SJCRH30 (cell line): ENCODE results near the gene SYNDIG1. TPM values are rescaled to one million over a fixed set of nuclear protein-coding genes. Genes with fewer than 3 reads are reported as not detected.
A peak's percentile ranks its signal among the peaks of the same experiment; 100 is the strongest.

Source experiments
- DNase-seq, 2 experiments: peaks; one replicate each; pipeline ENCODE4 v3.0.0-alpha.2; 2015 to 2020
- H3K27ac ChIP-seq: fragments of 250-450 bp; sonication (Bioruptor Pico); 2 replicates; pipeline ENCODE4 v1.5.1; 2020; ENCODE audit warnings: mild to moderate bottlenecking, moderate library complexity
- H3K27me3 ChIP-seq: fragments of 250-450 bp; sonication (Bioruptor Pico); 2 replicates; pipeline ENCODE4 v1.5.1; 2020; ENCODE audit warnings: mild to moderate bottlenecking, moderate library complexity
- H3K36me3 ChIP-seq: fragments of 250-450 bp; sonication (Bioruptor Pico); 2 replicates; pipeline ENCODE4 v1.5.1; 2020; ENCODE audit warnings: mild to moderate bottlenecking, moderate library complexity
- H3K4me1 ChIP-seq: fragments of 250-450 bp; sonication (Bioruptor Pico); 2 replicates; pipeline ENCODE4 v1.5.1; 2020; ENCODE audit warnings: mild to moderate bottlenecking, moderate library complexity
- H3K4me3 ChIP-seq: fragments of 250-450 bp; sonication (Bioruptor Pico); 2 replicates; pipeline ENCODE4 v1.5.1; 2020; ENCODE audit warnings: mild to moderate bottlenecking, moderate library complexity
- H3K9me3 ChIP-seq: fragments of 250-450 bp; sonication (Bioruptor Pico); replicated peaks from 2 replicates; pipeline ENCODE4 v1.5.1; 2020; ENCODE audit warnings: mild to moderate bottlenecking, moderate library complexity
- total RNA-seq: library from RNA; depleted of rRNA; stranded (reverse); fragments of >200 nt; shearing (Covaris generic); gene quantifications from 2 replicates; pipeline ENCODE4 v1.2.3, GENCODE V29; 2014

Gene SYNDIG1
- total RNA-seq, 1 experiment from 2014 or later = not detected

GRCh38 chr20:24668384-24668702 lies 198.9 kb downstream of the SYNDIG1 start:
- peaks cover 11% of the 10 kb centered on the region for H3K4me1 ChIP-seq
- DNase-seq = no peak
- no peak overlapping the region for H3K27ac ChIP-seq

GRCh38 chr20:24668791-24669190 lies 199.4 kb downstream of the SYNDIG1 start:
- no peaks in the 10 kb centered on the region for H3K9me3 ChIP-seq
- H3K4me3 ChIP-seq = no peak overlapping the region
- peaks cover 6% of the 10 kb centered on the region for H3K4me1 ChIP-seq
- H3K36me3 ChIP-seq = no peaks in the 10 kb centered on the region
- DNase-seq = no peak
- no peak overlapping the region for H3K27ac ChIP-seq
- H3K27me3 ChIP-seq = no peaks in the 10 kb centered on the region

More at GRCh38 chr20:24668384-24668702, 198.9 kb downstream of the SYNDIG1 start:
- no peak overlapping the region for H3K4me3 ChIP-seq
- H3K9me3 ChIP-seq = no peaks in the 10 kb centered on the region
- H3K36me3 ChIP-seq = no peaks in the 10 kb centered on the region
- H3K27me3 ChIP-seq = no peaks in the 10 kb centered on the region

GRCh38 chr20:24669701-24670100 lies 200.3 kb downstream of the SYNDIG1 start:
- Histone ChIP-seq H3K4me1 (peaks cover 5% of the 10 kb centered on the region), H3K27me3 (no peaks in the 10 kb centered on the region), H3K9me3 (no peaks in the 10 kb centered on the region), H3K4me3 (no peak overlapping the region), H3K27ac (no peak overlapping the region), H3K36me3 (no peaks in the 10 kb centered on the region)
- no peak for DNase-seq

- H3K27me3 ChIP-seq = no peaks in the 10 kb centered on the region
- H3K4me3 ChIP-seq = no peak overlapping the region
- peaks cover 5% of the 10 kb centered on the region for H3K4me1 ChIP-seq
- no peak overlapping the region for H3K27ac ChIP-seq
- H3K9me3 ChIP-seq = no peaks in the 10 kb centered on the region
- no peaks in the 10 kb centered on the region for H3K36me3 ChIP-seq
- DNase-seq = no peak
Measured at GRCh38 chr20:24670341-24670872, 201.0 kb downstream of the SYNDIG1 start.

- DNase-seq = no peak
- no peak overlapping the region for H3K27ac ChIP-seq
- H3K9me3 ChIP-seq = no peaks in the 10 kb centered on the region
- no peak overlapping the region for H3K4me3 ChIP-seq
- no peaks in the 10 kb centered on the region for H3K36me3 ChIP-seq
- no peaks in the 10 kb centered on the region for H3K27me3 ChIP-seq
- peaks cover 5% of the 10 kb centered on the region for H3K4me1 ChIP-seq
Measured at GRCh38 chr20:24670981-24671380, 201.6 kb downstream of the SYNDIG1 start.

GRCh38 chr20:24672181-24672880 lies 202.9 kb downstream of the SYNDIG1 start:
- Histone ChIP-seq H3K4me1 (peaks cover 5% of the 10 kb centered on the region), H3K27ac (0 out of 2 replicates have a peak overlapping the region, but pooled peaks have one; percentile 20), H3K4me3 (no peak overlapping the region), H3K27me3 (no peaks in the 10 kb centered on the region), H3K9me3 (no peaks in the 10 kb centered on the region), H3K36me3 (no peaks in the 10 kb centered on the region)
- DNase-seq = no peak

- no peaks in the 10 kb centered on the region for H3K27me3 ChIP-seq
- H3K4me3 ChIP-seq = no peak overlapping the region
- no peaks in the 10 kb centered on the region for H3K9me3 ChIP-seq
- H3K27ac ChIP-seq = 0 out of 2 replicates have a peak overlapping the region, but pooled peaks have one; percentile 20
- peaks cover 5% of the 10 kb centered on the region for H3K4me1 ChIP-seq
- H3K36me3 ChIP-seq = no peaks in the 10 kb centered on the region
- peak in 1 of 2 experiments; percentile 24 for DNase-seq
Measured at GRCh38 chr20:24672886-24673677, 203.7 kb downstream of the SYNDIG1 start.

- H3K27ac ChIP-seq = no peak overlapping the region
- H3K9me3 ChIP-seq = no peaks in the 10 kb centered on the region
- H3K27me3 ChIP-seq = no peaks in the 10 kb centered on the region
- H3K4me3 ChIP-seq = no peak overlapping the region
- H3K4me1 ChIP-seq = peaks cover 5% of the 10 kb centered on the region
- DNase-seq = no peak
- no peaks in the 10 kb centered on the region for H3K36me3 ChIP-seq
Measured at GRCh38 chr20:24673678-24674570, 204.5 kb downstream of the SYNDIG1 start.

GRCh38 chr20:24674921-24675605 lies 205.6 kb downstream of the SYNDIG1 start:
- no peaks in the 10 kb centered on the region for H3K9me3 ChIP-seq
- no peaks in the 10 kb centered on the region for H3K27me3 ChIP-seq
- H3K36me3 ChIP-seq = no peaks in the 10 kb centered on the region
- peaks cover 5% of the 10 kb centered on the region for H3K4me1 ChIP-seq
- H3K27ac ChIP-seq = no peak overlapping the region
- no peak overlapping the region for H3K4me3 ChIP-seq
- no peak for DNase-seq

GRCh38 chr20:24675651-24676352 lies 206.4 kb downstream of the SYNDIG1 start:
- H3K4me3 ChIP-seq = no peak overlapping the region
- no peak for DNase-seq
- no peak overlapping the region for H3K27ac ChIP-seq
- H3K9me3 ChIP-seq = no peaks in the 10 kb centered on the region
- no peaks in the 10 kb centered on the region for H3K27me3 ChIP-seq
- peaks cover 5% of the 10 kb centered on the region for H3K4me1 ChIP-seq
- H3K36me3 ChIP-seq = no peaks in the 10 kb centered on the region

- DNase-seq = no peak
- Histone ChIP-seq H3K27ac (no peak overlapping the region), H3K27me3 (no peaks in the 10 kb centered on the region), H3K9me3 (no peaks in the 10 kb centered on the region), H3K36me3 (no peaks in the 10 kb centered on the region), H3K4me3 (no peak overlapping the region), H3K4me1 (peaks cover 5% of the 10 kb centered on the region)
Measured at GRCh38 chr20:24676353-24676977, 207.0 kb downstream of the SYNDIG1 start.

GRCh38 chr20:24676978-24677370 lies 207.5 kb downstream of the SYNDIG1 start:
- Histone ChIP-seq H3K9me3 (no peaks in the 10 kb centered on the region), H3K4me1 (peaks cover 5% of the 10 kb centered on the region), H3K27ac (no peak overlapping the region), H3K27me3 (no peaks in the 10 kb centered on the region), H3K4me3 (no peak overlapping the region), H3K36me3 (no peaks in the 10 kb centered on the region)
- DNase-seq = no peak

- peaks cover under 1% of the 10 kb centered on the region; the same call in 1 of the 2 replicates for H3K4me1 ChIP-seq
- no peak for DNase-seq
- no peak overlapping the region for H3K27ac ChIP-seq
Measured at GRCh38 chr20:24677626-24678315, 208.3 kb downstream of the SYNDIG1 start.

More at GRCh38 chr20:24677626-24678315, 208.3 kb downstream of the SYNDIG1 start:
- H3K4me3 ChIP-seq = no peak overlapping the region
- H3K36me3 ChIP-seq = no peaks in the 10 kb centered on the region
- no peaks in the 10 kb centered on the region for H3K9me3 ChIP-seq
- H3K27me3 ChIP-seq = no peaks in the 10 kb centered on the region
